Progenitor cell of endocrine pancreas (in vitro differentiated cells): ENCODE results near the gene SLF2. TPM values are rescaled to one million over a fixed set of nuclear protein-coding genes. Genes with fewer than 3 reads are reported as not detected.

Source experiments
- DNase-seq: peaks from one replicate; pipeline ENCODE4 v3.0.0; 2021; ENCODE audit warnings: low spot score; ENCODE audit not compliant: unreplicated experiment
- H3K27ac Mint-ChIP-seq: 2 replicates; pipeline ENCODE4 v1.8.0; 2021; ENCODE audit warnings: mild to moderate bottlenecking, moderate library complexity, mixed read lengths
- H3K27me3 Mint-ChIP-seq: 2 replicates; pipeline ENCODE4 v1.8.0; 2021; ENCODE audit warnings: mixed read lengths
- H3K36me3 Mint-ChIP-seq: 2 replicates; pipeline ENCODE4 v1.8.0; 2022; ENCODE audit warnings: mixed read lengths; ENCODE audit not compliant: insufficient read depth
- H3K4me1 Mint-ChIP-seq: 2 replicates; pipeline ENCODE4 v1.8.0; 2021; ENCODE audit warnings: low read depth, mixed read lengths
- H3K4me3 Mint-ChIP-seq: 2 replicates; pipeline ENCODE4 v1.8.0; 2021; ENCODE audit warnings: low read depth, mild to moderate bottlenecking, moderate library complexity, mixed read lengths
- H3K9me3 Mint-ChIP-seq: 2 replicates; pipeline ENCODE4 v1.8.0; 2021; ENCODE audit warnings: low read depth, mixed read lengths
- total RNA-seq: library from RNA; stranded (reverse); gene quantifications from 2 replicates; pipeline ENCODE4 v1.2.1, GENCODE V29; 2021
- TF ChIP-seq, protein P1 (sequence below): fragments of 200-600 bp; sonication (generic); IDR thresholded peaks from one replicate; pipeline ENCODE4 v1.5.0; 2021; ENCODE audit warnings: antibody characterized with exemption, mild to moderate bottlenecking; ENCODE audit not compliant: unreplicated experiment

SLF2 gene
- total RNA-seq, 1 donor from 2014 or later, result 31.8 TPM

DNA sequence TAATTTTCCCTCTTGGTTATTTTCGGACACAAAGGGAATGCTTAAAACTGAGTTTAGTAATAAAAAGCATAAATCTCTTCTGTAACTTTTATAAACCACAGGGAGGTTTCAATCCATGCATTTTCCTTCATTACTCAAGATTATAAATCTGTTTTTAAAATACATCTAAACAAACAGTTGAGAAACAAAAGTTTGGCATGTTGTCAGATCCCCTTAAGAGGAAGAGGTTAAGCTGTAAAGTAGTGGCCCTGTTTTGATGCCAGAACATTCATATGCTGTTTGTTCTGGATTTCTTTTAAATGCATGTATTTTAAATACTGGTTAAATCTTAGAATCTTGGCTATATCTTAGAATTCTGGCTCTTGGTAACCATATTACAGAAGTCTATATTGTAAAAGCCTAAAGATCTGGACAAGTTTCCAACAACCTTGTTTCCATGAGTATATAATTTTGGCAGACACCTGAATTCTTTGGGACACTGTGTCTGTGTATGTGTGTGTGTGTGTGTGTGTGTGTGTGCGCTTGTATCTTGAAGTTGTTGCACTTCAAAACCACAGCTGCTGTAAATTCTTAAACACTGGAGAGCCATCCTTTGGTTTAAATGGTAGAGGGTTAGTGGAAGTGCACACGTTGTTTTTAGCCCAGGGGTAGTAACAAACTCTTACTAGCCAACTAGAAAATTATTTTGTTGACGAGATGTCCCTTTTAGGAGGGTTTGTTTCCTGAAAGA is 49.8 kb downstream of the SLF2 start:
- Mint-ChIP-seq H3K9me3 (no peaks in the 10 kb centered on the region), H3K4me1 (no peaks in the 10 kb centered on the region), H3K27me3 (no peaks in the 10 kb centered on the region), H3K27ac (peak overlapping the region; percentile 10), H3K4me3 (no peak overlapping the region), H3K36me3 (peaks cover 12% of the 10 kb centered on the region)
- TF ChIP-seq, protein P1, sequence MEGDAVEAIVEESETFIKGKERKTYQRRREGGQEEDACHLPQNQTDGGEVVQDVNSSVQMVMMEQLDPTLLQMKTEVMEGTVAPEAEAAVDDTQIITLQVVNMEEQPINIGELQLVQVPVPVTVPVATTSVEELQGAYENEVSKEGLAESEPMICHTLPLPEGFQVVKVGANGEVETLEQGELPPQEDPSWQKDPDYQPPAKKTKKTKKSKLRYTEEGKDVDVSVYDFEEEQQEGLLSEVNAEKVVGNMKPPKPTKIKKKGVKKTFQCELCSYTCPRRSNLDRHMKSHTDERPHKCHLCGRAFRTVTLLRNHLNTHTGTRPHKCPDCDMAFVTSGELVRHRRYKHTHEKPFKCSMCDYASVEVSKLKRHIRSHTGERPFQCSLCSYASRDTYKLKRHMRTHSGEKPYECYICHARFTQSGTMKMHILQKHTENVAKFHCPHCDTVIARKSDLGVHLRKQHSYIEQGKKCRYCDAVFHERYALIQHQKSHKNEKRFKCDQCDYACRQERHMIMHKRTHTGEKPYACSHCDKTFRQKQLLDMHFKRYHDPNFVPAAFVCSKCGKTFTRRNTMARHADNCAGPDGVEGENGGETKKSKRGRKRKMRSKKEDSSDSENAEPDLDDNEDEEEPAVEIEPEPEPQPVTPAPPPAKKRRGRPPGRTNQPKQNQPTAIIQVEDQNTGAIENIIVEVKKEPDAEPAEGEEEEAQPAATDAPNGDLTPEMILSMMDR, result no peak
- no peak for DNase-seq

DNA sequence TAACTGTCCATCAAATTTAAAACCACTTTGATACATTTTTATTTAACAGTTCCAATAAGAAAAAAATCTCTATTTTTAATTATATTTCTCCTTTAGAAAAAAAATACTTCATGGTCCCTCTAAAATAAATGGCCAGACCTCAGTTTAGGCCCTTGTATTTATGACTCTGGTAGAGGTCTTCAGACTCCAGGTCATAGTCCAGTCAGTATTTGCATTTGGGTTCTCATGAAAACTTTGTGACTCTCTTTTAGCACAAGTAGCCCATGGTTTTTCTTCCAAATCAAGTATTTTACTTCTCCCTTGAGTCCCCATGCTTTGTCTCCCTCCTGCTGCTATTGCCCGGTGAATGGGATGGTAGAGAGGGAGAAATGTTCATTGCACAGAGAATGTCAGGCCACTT is 51.1 kb downstream of the SLF2 start:
- Mint-ChIP-seq H3K9me3 (no peaks in the 10 kb centered on the region), H3K36me3 (peaks cover 11% of the 10 kb centered on the region), H3K27me3 (no peaks in the 10 kb centered on the region), H3K4me1 (peaks cover 5% of the 10 kb centered on the region), H3K27ac (no peak overlapping the region), H3K4me3 (no peak overlapping the region)
- TF ChIP-seq, protein P1, result no peak
- no peak for DNase-seq

DNA sequence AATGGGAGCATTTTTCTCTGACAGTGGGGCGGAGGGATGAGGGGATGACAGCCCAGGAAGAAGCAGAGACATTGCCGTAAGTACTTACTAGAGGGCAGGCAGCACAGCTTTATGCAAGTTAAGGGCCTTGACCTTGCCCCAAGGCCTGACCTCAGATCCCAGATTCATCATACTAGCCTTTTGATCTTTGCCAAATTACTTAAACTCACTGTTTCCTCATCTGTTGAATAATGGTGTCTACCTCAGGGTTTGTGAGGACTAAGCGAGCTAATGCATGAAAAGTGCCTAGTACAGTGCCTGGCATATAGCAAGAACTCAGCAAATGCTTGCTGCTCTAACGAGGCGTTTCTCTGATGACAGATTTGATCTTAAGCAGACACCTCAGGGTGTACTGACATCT is 53.1 kb downstream of the SLF2 start:
- TF ChIP-seq, protein P1, result no peak
- no peaks in the 10 kb centered on the region for H3K27me3 Mint-ChIP-seq
- H3K9me3 Mint-ChIP-seq, result no peaks in the 10 kb centered on the region
- H3K4me1 Mint-ChIP-seq, result peaks cover 11% of the 10 kb centered on the region
- H3K4me3 Mint-ChIP-seq, result no peak overlapping the region
- no peak for DNase-seq
- H3K36me3 Mint-ChIP-seq, result peaks cover 5% of the 10 kb centered on the region
- H3K27ac Mint-ChIP-seq, result no peak overlapping the region

DNA sequence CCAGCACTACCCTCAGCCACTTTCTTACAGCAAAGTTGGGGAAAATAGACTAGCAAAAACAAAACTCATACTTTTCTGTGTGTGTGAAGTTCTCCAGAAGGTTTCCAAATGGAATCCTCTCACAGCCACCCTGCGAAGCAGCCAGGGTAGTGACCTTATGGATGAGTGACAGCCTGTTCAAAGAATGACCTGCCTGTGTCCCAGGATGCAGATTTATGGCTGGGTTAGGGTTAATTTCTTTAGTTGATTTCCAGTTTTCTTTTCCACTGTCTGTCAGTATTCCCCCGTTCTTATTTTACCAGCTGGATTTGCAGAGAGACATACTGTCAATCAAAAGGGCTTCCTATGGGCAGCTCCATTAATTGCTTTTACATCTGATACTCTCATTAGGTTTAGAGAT is 54.1 kb downstream of the SLF2 start:
- no peaks in the 10 kb centered on the region for H3K9me3 Mint-ChIP-seq
- H3K27me3 Mint-ChIP-seq, result no peaks in the 10 kb centered on the region
- no peak for DNase-seq
- peaks cover 22% of the 10 kb centered on the region for H3K4me1 Mint-ChIP-seq
- peaks cover 5% of the 10 kb centered on the region for H3K36me3 Mint-ChIP-seq
- TF ChIP-seq, protein P1, result no peak
- no peak overlapping the region for H3K27ac Mint-ChIP-seq
- no peak overlapping the region for H3K4me3 Mint-ChIP-seq

DNA sequence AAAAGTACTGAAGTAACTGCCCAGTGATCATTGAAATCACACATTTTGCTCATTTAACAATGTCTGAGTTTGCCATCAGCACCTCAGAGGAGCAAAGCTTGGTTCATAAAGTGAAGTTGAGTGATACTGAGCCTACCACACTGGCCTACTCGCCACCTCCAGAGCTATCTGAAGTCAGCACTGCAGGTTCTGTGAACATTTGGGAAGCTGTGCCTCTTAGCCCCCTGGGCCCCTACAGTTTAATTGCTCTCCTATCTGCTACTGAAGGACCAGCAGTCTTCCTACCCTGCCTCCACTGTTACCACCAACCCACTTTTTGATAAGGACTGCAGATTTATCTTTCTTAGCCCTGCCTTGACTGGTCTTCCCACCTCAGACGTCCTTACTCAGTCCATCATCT is 54.6 kb downstream of the SLF2 start:
- DNase-seq, result no peak
- Mint-ChIP-seq H3K27ac (no peak overlapping the region), H3K27me3 (no peaks in the 10 kb centered on the region), H3K4me3 (no peak overlapping the region), H3K9me3 (no peaks in the 10 kb centered on the region), H3K4me1 (peaks cover 26% of the 10 kb centered on the region), H3K36me3 (peaks cover 4% of the 10 kb centered on the region)
- TF ChIP-seq, protein P1, result no peak
